ENCODE results near the gene EMD.
"Not testable (repeated sequence)": the region's sequence is repeated elsewhere in the genome, so short reads cannot be mapped to it uniquely, and the experiment has no call there.

EMD gene

DNA sequence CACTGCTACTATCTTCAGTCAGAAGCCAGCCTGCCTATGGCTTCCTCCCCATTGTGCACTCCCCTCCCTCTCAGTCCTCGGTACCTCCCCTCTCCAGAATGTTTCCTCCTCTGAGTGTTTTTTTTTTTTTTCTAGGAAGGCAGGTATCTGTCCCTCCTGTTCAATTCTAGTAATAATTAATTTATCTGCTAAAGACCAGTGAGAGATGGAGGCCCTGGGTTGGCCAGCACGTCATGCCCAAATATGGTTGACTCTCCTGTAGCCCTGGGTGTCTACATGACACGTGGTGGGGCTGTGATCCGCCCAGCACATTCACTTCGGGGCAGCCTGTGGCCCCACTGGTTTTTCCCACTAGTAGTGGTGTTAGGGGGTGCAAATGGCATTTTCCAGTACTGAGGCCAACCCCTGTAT lies 6.5 kb upstream of the EMD start:
- DNase-seq = peak; percentile 41

DNA sequence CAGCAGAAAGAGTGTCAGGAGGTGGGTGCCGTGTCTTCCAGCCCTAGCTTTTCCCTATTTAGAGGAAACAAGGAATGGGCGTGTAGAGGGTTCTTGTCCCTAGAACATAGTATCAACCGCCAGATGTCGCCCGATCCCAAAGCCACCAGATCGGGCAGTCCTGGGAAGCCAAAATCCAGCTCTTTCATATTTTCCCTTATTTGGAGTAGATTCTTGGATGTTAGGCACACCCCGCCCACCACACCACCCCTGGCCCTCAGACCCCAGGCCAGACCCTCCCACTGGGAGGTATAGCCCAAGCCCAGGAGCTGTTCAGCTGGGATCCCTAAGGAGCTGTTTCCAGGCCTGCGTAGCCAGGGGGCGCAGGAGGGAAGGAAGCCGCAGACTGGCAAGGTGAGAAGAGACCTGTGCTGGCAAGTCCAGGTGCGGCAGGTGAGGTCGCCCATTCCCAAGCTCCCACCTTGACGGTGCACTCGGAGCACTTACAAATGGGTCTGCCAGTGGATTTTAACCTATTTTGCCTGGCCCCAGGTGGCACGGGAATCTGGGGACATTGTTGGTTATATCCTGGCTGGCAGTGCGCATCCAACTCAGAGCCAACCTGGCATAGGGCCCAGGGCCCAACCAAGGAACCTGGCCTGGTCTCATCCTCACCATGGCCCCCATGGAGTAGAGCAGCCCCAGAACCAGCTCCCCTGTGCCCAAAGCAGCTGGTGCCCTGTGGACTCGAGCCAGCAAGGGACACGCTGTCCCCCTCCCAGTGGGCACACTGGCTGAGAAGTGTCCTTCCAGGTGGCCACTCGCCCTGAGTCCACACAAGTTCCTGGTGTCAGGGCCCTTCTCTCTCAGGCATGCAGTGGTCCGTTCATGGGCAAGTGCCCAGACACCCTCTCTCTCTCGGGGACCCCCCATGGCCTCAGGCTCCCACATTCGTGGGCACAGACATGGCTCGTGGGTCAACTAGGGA lies 5.5 kb upstream of the EMD start:
- no peak for DNase-seq

DNA sequence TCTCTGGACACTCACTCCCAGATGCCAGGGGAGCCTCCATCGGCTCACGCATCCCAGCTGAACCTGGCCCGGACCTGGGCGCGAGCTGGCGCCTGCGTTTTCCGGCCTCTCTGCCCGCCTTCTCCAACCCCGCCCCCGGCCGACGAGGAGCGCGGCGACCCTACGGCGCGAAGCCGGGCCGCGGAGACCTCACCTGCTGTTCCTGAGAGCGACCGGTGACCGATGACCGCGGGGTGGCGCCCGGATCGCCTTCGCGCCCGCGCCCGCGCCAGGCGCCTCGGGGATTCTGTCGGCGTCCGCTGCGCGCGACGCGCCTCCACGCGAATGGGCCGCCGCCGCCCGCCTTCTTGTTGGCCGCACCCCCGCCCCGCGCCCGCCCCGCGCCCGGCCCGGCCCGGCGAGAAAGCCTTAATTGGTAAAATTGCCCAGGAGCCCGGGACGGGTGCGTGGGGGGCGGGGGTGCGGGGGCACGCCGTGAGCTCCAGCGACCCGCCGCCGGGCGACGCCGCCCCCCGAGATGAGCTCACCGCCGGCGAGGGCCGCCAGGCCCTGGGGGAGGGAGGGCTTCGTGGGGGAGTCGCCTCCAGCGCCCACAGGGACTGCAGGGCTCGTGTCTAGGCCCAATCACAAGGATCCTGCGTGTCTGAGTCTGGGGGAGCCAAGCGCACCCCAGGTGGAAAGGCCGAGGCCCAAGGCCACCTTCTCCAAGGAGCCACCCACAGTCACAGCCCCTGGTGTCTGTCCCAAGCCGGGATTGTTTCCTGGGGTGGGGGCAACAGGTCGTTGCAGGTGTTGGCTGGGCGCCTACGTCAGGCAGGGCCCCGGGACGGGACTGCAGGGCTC lies 4.6 kb upstream of the EMD start, which contains the start of gene FLNA:
Gene FLNA, minus strand, starts transcription at position 322 of the 843 bp plus-strand sequence. CDS start 3,389 bp downstream, outside the sequence.
- peak; percentile 29 for DNase-seq

DNA sequence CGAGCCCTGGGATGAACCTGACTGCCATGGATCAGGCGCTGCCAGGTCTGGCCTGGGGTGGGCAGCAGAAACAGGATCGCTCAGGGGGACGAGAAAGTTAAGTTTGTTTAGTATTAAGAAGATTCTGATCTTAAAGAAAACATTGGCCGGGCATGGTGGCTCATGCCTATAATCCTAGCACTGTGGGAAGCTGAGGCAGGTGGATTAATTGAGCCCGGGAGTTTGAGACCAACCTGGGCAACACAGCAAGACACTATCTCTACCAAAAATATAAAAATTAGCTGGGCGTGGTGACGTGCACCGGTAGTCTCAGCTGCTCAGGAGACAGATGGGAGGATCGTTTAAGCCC lies 4.0 kb upstream of the EMD start:
- DNase-seq = no peak

DNA sequence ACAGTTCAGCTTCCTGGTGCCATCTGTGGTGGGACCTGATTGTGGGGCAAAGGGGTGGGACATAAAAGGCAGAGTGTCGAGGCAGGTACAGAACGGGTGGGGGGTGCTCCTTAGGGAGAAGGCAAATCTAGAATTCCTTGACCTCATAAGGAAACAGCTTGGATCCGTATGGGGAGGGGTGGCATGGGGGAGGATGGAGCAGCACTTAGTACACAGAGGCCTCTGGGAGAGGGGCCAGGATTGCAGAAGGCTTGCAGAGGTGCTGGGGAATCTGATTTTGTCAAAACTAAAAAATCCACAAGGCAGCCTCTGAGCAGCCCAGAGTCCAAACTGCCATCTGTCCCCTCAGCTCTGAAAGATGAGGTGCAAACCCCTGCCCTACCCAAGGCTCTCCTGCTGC lies 2.3 kb upstream of the EMD start:
- DNase-seq = no peak

DNA sequence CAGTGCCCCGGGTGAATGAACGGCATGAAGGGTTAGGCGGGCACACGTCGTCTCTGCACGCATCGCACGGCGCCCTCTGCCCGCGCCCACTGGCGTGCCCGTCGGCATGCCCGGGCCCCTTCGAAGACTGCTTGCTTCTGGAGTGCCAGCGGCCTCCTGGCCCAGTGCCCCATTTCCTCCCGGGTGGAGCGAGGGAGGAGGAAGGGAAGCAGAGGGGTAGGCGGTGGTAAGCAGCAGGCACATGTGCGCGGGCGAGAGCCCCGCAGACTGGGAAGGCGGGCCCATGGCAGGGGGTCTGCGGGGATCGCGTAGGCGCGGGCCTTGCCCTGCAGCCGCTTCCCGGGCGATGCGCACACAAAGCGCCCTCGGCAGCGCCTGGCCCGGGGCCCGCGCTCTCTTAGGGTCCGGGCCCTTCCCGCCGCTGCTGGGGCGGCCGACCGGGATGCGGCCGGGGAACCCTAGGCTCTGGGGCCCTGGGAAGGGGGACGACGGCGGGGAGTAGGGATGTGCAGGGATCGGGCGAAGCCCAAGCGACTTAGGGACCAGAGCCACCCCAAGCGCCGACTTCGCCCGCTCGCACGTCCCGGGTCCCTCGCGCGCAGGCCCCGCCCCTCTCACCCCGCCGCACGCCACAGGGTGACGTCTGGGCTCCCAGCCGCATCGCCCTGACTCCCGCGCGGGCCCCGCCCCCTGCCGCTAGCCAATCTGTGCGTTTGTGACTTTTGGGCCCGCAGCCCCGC lies 866 bp upstream of the EMD start:
- peak; percentile 36 for DNase-seq

DNA sequence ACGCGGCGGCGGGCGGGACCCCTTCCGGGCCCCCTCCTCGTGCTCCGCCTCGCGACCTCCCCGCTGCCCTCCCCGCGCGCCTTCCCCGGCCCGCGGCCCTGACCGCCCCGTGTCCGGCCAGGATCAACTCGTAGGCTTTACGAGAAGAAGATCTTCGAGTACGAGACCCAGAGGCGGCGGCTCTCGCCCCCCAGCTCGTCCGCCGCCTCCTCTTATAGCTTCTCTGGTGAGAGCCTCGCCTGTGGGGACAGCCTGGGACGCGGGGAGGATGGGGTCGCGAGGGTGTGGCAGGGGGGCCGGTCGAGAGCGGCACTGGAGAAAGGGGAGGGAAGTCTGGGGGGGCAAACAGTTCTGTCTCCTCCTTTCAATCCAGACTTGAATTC lies 465 bp downstream of the EMD start:
- no peak for DNase-seq

DNA sequence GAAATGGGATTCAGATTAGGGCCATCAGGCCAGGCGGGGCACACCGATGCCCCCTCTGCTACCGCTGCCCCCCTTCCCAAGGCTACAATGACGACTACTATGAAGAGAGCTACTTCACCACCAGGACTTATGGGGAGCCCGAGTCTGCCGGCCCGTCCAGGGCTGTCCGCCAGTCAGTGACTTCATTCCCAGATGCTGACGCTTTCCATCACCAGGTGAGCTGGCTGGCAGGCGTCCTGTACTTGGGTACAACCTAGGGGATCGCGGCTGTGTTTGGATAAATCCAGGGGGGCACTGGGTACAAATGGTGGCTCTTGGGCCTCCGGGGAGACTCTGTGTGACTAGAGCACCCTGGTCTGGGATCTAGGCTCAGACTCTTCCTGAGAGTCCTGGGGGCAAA lies 1.1 kb downstream of the EMD start:
- no peak for DNase-seq

DNA sequence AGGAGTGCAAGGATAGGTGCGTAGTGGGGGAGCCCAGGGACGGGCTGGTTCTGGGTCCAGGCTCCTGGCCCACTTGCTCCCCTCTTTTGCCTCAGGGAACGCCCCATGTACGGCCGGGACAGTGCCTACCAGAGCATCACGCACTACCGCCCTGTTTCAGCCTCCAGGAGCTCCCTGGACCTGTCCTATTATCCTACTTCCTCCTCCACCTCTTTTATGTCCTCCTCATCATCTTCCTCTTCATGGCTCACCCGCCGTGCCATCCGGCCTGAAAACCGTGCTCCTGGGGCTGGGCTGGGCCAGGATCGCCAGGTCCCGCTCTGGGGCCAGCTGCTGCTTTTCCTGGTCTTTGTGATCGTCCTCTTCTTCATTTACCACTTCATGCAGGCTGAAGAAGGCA lies 1.7 kb downstream of the EMD start:
- DNase-seq = no peak

DNA sequence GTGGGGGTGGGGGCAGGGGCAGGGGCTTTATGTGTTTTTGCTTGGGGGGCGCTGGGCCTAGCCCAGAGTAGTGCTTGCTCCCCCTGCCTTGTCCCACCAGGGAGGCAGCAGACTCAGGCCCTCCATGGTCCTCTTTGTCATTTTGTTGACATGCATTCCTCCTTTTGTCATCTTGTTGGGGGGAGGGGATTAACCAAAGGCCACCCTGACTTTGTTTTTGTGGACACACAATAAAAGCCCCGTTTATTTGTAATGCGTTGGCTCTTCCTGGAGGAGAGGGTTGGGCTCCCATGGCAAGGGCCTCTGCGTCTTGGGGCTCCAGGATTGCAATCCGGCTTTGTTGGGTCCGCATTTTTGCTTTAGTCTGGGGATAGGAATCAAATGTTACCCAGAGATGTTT lies 2.2 kb downstream of the EMD start:
- no peak for DNase-seq

DNA sequence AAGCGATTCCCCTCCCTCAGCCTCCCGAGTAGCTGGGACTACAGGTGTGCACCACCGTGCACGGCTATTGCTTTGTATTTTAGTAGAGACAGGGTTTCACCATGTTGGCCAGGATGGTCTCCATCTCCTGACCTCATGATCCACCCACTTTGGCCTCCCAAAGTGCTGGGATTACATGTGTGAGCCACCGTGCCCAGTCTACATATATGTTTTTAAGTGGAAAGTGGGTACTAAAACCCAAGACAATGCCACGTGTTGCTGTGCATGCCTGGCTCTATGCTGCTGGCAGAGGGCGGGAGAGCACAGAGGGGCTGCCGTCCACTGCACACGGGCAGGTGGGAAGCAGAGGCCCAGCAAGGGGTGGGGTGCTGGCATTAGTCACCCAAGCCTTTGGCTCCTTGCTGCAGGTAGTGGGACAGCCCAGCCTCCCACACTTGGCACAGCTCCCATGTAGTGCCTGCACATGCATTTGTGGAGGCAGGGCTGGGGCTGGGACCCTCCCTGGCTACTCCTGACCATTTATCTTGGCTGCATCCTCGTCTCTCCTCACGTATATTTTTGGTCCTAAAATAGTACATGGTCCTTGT lies 3.5 kb downstream of the EMD start:
- no peak for DNase-seq

DNA sequence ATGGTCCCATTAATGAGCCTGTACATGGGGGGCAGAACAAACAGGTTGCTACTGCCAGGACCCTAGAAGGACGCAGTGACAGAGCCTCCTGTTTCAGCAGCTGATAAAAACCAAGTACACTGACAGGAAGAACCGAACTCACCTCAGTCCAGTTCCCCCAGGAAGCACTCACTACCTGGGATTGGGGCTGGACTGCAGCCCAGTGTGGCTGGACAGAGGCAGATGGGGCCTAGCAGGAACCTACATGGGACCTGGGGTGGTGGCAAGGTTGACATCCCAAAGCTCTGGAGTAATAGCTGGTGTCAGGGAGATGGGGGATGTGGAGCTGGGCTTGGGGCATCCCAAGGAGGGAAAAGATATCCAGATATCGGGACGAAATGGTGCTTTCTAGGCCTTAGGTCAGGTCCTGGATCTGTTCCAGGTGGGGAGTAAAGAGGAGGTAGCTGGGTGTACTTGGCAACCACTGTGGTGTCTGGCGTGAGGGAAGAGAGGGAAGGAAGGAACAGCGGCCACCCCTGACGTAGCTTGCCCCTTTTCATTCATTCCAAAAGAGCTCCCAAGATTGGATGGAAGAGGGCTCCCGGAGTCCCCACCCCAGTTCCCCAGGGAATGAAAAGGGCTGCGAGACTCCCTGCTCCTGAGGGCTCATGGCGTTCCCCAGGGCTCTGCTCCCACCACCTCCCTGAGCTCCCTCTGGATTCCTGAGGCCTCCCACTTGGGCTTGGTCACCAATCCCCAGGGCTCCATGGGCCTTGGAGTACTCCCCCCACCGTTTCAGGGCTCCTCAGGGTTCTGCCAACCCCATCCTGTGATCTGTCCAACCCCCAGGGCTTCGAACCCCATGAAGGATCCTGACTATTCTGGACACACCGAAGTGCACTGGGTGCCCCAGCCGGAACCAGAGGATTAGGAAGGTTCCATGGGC lies 4.5 kb downstream of the EMD start:
- DNase-seq = no peak

DNA sequence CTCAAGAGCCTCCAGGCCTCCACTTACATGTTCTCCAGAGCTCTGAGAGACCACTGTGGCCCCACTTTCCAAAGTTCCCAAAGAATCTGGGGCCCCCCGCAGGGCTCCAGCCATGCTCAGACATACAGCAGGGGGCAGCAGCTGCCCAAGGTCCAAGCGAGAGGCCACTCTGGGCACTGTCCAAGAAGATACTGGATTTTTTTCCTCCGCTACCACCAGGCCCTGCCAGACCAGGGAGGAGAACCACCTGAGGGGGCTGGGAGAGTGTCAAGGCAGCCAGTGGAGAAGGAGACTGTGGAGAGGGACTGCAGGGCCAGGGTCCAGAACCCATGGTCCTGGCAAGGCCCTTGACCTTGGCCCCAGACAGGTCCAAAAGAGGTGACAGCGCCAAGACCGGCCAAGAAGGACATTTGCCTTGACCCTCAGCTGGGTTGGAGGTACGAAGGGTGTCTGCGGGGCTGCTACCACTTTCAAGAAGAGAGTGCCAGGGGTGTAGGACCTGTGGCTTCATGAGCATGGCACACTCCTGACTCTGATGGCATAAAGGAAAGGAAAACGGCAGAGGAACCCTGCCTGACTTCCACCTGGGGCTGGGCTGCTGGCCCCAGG lies 5.3 kb downstream of the EMD start:
- DNase-seq = no peak

DNA sequence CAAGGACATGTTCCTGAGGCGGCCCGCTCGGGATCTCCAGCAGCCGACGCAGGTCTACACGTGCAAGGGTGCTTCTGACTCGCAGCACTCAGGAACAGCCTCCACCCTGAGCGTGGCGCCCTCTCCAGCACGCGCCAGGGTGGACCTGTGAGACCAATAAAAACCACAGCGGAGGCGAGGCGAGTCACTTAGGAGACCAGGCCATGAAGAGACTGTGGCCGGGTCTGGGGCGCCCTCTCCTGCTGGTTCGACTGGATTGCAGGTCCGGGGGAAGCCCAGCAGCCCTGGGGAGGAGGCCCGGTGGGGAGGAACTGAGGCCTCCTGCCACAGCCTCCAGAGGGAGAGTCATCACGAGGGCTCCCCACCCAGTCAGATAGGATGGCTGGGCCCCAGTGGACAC lies 9.0 kb downstream of the EMD start:
- DNase-seq = not testable (repeated sequence)

DNA sequence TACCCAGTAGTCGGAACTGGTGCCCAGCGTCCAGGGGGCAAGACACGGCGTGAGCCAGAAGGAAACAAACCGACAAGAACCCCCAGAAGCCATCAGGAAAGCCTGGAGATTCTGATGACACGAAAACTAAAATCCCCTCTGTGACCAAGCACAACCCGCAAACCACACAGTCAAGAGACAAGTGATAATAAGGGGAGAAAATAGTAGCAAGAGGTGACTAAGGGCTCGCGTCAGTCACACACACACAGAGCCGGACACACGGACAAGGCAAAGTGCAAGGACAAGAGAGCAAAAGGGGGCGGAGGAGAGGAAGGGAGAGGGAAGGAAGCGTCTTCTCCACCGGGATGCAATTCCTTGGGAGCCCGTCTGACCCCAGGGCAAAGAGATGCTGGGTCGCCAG lies 9.6 kb downstream of the EMD start:
- not testable (repeated sequence) for DNase-seq

DNA sequence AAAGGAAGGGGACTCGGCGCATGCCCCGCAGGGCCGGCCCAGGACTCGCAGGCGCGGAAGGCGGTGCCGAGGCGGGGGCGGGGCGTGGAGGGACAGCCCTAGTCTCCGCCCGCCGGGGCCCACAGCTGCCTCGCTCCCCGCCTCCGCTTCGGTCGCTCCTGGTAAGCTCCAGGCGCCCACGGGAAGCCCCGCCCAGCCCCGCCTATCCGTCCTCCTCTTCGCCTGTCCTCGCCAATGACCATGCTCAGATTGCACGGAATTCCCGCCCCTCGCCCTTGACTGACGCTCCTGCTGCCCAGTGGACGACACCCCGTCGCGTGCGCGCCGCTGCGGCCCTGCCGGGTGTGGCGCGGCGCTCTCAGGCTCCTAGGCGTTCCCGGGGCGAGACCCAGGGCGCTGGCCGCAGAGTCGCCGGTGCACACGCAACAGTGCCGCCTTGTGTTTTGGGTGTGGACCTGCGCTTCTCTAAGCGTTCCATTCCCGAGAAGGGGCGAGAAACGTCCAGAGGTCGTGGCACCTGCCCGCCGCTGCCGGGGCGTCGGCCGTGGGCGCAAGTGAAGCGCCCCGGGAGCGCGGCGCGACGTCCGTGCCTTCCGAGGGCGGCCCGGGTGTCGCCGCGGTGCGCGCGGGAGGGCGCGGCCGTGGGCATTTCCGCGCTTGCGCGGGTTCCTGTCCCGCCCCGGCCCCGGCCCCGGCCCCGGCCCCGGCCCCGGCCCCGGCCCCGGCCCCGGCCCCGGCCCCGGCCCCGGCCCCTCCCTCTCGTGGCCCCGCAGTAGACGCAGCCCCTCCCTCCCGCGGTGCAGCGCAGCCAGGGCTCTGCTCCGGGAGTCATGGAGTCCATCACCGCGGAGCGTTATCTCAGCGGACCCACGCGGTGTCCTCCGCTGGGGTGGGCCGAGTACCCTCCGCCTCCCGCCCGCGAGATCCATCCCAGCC lies 11.0 kb downstream of the EMD start:
- DNase-seq = not testable (repeated sequence)

DNA sequence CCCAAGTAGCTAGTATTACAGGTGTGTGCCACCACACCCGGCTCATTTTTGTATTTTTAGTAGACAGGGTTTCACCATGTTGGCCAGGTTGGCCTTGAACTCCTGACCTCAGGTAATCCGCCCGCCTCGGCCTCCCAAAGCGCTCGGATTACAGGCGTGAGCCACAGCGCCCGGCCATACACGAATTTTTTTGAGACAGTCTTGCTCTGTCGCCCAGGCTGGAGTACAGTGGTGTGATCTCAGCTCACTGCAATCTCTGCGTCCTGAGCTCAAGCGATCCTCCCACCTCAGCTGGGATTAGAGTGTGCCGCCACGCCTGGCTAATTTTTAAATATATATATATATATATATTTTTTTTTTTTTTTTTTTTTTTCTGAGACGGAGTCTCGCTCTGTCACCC lies 17.3 kb downstream of the EMD start:
- DNase-seq = not testable (repeated sequence)

DNA sequence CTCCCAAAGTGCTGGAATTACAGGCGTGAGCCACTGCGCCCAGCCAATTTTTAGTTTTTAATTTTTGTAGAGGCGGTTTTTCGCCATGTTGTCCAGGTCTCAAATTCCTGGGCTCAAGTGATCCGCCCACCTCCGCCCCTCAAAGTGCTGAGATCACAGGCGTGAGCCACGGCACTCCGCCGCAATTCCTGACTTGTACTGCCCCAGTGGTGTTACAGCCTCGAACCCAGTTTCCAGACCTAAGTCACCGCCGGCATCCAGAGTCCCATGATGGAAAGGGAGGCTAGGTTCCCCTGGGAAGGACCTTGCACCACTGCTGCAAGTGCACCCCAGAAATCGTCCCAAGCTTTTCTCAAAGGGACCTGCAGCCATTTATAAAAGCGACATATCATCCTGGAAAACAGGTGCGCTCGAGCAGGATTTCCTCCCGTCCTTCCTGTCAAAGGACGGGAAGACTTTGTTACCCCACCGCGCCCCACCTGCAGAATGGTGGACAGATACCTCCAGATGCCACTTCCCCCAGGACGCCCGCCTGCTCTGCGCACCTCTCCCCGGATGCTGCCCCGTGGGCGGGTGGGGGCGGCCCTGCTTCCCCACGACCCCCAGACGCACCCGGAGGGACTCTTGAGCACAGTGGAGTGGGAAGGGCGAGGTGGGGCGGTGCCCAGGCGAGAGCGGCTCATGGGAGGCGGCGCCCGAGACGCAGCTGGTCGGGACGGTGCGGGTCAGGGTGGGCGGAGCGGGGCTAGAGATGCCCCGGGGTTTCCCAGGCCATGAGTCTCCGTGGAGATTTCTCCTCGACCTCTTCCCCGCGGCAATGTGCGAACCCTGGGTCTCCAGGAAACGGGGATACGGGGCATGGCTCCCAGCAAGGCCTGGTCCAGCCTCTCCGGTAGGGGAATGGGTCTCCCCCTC lies 18.1 kb downstream of the EMD start:
- peak; percentile 76 for DNase-seq
